ENCODE measurements around the gene HSP90B1.

The HSP90B1 gene

GRCh38 chr12:103929046-103929783 is 995 bp upstream of the HSP90B1 start:
- peak; percentile 75 to 83 for DNase-seq (ENCODE audit: low read depth in 2 of 2)

DNA sequence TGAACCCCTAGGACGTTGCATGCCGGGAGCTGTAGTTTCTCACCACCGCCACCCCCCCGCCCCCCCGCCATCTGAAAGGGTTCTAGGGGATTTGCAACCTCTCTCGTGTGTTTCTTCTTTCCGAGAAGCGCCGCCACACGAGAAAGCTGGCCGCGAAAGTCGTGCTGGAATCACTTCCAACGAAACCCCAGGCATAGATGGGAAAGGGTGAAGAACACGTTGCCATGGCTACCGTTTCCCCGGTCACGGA is 501 bp upstream of the HSP90B1 start:
- DNase-seq (ENCODE audit: low read depth in 2 of 2): no peak

GRCh38 chr12:103930787-103931735 is 851 bp downstream of the HSP90B1 start:
- no peak for DNase-seq (ENCODE audit: low read depth in 2 of 2)

DNA sequence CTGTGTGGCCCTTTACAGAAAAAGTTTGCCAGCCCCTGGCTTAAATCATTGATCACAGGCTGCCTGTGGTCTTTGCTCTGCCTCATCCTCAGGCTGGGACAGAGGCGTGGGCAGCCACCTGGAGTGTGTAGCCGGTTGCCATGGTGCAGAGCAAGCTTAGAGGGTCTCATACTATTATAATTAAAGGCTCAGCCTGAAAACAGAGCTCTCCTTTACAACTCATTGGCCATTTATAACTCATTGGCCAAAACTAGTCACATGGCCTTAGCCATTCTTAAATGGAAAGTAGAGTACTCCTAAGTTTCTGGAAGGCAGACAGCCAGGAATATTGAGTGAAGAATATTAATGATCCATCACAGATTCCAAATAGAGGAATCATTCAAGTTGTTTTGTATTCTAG is 3.0 kb downstream of the HSP90B1 start:
- no peak for DNase-seq (ENCODE audit: low read depth in 2 of 2)

GRCh38 chr12:103936679-103937078 is 6.5 kb downstream of the HSP90B1 start:
- no peak for DNase-seq (ENCODE audit: low read depth in 2 of 2)

DNA sequence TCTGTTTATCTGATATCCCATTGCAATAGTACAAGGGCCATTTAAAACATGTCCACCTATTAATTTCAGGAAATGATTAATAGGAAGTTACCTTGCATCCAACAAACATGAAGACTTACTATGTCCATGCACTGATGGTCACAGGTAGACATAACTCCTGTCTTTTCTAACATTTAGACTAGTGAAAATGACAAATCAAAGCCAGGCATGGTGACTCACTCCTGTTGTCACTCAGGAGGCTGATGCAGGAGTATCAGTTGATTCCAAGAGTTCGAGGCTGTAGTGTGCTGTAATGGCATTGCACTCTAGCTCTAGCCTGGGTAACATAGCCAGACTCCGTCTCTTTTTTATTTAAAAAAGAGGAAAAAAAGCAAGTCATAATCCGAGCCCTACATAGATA is 14.8 kb downstream of the HSP90B1 start:
- no peak for DNase-seq (ENCODE audit: low read depth in 2 of 2)

GRCh38 chr12:103947871-103948555 is 17.8 kb downstream of the HSP90B1 start:
- no peak for DNase-seq (ENCODE audit: low read depth in 2 of 2)

DNA sequence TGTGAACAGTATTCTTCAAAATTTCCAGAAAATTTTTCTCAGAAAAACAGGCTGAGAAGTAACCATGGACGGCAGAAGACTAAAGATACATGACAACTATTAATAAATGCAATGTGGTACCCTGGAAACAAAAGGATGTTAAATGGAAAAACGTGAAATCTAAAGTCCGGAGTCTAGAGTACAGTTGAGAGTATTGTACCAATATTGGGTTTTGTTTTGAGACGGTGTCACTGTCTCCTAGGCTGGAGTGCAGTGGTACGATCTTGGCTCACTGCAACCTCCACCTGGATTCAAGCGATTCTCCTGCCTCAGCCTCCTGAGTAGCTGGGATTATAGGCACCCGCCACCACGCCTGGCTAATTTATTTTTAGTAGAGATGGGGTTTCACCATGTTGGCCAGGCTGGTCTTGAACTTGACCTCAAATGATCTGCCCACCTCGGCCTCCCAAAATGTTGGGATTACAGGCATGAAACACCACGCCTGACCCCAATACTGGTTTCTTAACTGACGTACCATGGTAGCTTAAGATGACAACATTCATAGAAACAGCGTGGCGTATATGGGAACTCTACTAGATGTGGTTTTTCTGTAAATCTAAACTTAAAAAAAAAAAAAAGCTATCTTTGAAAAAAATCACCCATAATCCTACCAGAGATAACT is 18.7 kb downstream of the HSP90B1 start:
- no peak for DNase-seq (ENCODE audit: low read depth in 2 of 2)

GRCh38 chr12:103952497-103952896 is 22.3 kb downstream of the HSP90B1 start:
- DNase-seq (ENCODE audit: low read depth in 2 of 2): no peak

DNA sequence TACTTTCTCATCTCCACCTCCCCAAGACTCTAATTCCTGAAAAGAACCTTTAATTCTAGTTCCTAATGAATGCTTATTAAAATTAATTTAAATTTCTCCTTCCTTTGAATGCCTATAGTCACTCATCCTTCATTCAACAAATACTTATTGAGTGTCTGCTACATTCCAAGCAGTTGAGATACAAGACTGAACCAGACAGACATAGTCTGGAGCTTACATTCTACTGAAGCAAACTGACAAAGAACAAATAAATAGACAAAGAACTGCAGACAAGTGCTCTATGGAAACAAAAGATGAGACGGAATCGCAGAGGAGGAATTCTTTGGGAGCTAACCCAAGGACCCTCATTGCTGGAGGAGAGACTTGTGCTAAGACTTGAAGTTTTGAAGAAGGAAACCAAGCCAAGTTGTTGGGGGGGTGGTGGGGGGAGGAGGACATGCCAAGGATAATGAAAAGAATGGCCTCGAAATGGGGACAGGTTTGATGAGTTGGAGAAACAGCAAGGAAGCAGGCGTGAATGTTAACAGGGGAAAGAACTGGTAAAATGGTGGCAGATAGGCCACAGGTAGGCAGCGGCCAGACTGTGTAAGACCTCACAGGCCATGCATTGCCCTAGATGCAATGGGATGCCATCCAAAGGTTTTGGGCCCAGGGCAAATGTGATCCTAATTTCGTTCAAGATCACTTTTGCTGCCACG is 25.8 kb downstream of the HSP90B1 start:
- DNase-seq (ENCODE audit: low read depth in 2 of 2): no peak

- DNase-seq (ENCODE audit: low read depth in 2 of 2): no peak
Measured at GRCh38 chr12:103956509-103957027, 26.4 kb downstream of the HSP90B1 start.

DNA sequence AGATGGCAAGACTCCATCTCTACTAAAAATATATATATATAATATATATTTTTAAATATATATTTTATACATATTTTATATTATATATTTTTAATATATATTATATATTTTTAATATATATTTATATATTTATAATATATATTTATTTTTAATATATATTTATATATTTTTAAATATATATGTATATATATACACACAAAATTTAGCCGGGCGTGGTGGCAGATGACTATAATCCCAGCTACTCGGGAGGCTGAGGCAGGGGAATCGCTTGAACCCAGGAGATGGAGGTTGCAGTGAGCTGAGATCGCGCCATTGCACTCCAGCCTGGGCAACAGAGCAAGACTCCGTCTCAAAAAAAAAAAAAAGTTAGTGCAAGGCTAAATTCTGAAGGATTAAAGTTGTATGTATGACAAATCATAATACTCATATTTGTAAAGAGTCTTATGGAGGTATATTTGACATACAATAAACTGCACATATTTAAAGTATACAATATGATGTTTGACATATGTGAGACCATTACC is 27.7 kb downstream of the HSP90B1 start:
- no peak for DNase-seq (ENCODE audit: low read depth in 2 of 2)

GRCh38 chr12:103958621-103959020 is 28.4 kb downstream of the HSP90B1 start:
- DNase-seq (ENCODE audit: low read depth in 2 of 2): no peak

DNA sequence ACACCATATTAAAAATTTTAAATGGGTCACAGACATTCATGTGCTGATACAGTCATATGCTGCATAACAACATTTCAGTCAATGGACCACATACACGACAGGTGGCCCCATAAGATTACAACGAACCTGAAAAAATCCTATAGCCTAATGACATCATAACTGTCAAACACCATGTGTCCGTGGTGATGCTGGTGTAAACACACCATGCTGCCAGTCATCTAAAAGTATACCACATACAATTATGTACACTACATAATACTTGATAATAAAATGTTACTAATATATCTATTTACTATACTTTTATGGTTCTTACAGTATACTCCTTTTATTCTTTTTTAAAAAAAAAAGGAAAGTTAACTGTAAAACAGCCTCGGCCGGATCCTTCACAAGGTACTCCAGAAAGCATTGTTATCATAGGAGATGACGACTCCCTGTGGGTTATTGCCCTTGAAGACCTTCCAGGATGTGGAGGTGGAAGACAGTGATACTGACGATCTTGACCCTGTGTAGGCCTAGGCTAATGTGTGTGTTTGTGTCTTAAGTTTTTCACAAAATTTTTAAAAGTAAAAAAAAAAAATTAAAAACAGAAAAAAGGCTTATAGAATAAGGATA is 30.5 kb downstream of the HSP90B1 start:
- no peak for DNase-seq (ENCODE audit: low read depth in 2 of 2)

- DNase-seq (ENCODE audit: low read depth in 2 of 2): no peak
Measured at GRCh38 chr12:103962493-103962892, 32.3 kb downstream of the HSP90B1 start.

- DNase-seq (ENCODE audit: low read depth in 2 of 2): no peak
Measured at GRCh38 chr12:103964805-103965204, 34.6 kb downstream of the HSP90B1 start.

DNA sequence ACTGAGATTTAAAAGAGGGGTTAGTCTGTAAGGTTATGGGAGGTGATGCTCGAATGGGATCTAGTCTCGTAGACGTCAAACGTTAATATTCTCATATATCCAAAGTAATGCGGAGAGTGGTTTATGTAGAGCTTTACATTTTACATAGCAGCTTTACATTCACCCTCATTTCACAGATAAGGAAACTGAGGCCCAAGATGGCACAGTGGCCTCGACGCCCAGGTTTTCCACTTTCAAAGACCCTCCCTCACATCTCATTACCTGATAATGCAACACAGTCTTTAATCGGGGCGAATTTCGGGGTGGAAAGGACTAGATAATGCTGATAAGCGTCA is 35.0 kb downstream of the HSP90B1 start:
- no peak for DNase-seq (ENCODE audit: low read depth in 2 of 2)

GRCh38 chr12:103965590-103966504 is 35.6 kb downstream of the HSP90B1 start, which contains the start of gene TDG:
Gene TDG, plus strand, starts transcription at chr12:103965872. Its CDS starts 166 bp downstream, at chr12:103966038.
- DNase-seq (ENCODE audit: low read depth in 2 of 2): peak; percentile 97 to 98

- DNase-seq (ENCODE audit: low read depth in 2 of 2): no peak
Measured at GRCh38 chr12:103966736-103967135, 36.5 kb downstream of the HSP90B1 start.

Measured in stimulated activated CD8-positive, alpha-beta memory T cell treated with anti-CD3 and anti-CD28 coated beads, Interleukin-7, amount 100 ng/mL, for 4 hours (primary cell).